NCI-H1092 (cell line): ENCODE measurements around the gene TRIAP1.
"Not testable (repeated sequence)": the region's sequence is repeated elsewhere in the genome, so short reads cannot be mapped to it uniquely, and the experiment has no call there.

Experiments
- DNase-seq: peaks from one replicate; lab custom pipeline; 2025; lab: John Stamatoyannopoulos, UW

The TRIAP1 gene

DNA sequence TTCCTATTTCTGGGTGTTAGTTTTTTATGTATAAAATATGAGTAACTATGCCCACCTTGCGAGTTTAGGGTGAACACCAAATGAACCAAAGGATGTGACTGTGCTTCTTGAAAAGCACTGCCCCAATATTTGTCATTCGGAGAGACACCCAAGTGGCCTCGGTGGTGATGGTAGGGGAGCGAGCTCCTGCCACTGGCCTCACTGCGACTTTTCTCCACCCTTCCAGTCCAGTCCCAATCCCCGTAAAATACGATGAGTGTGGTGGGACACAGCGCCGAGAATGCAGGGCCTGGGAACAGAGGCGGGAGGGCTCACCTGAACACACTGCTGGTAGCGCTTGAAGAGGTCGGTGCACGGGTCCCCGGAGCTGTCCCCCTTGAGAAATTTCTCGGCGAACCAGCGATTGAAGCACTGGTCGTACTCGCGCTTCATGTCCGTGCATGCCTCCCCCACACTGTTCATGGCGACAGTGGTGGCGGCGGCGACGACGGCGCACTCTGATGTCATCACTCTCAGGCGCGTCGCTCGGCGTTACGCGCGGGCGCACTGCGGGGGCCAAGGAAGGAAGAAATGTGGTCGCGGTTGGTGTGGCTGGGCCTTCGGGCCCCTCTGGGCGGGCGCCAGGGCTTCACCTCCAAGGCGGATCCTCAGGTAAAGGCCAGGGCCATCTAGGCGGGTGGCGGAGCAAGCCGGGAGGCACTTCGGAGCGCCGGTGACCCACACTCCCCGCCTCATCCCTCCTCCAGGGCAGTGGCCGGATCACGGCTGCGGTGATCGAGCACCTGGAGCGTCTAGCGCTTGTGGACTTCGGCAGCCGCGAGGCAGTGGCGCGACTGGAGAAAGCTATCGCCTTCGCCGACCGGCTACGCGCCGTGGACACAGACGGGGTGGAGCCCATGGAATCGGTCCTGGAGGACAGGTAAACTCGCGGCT is at the start of gene TRIAP1, which contains the start of gene GATC:
Gene TRIAP1, minus strand, starts transcription at position 474 of the 933 bp plus-strand sequence. Its CDS starts 12 bp downstream, at position 462.
Gene GATC, plus strand, starts transcription at position 534 of the 933 bp plus-strand sequence. Its CDS starts 37 bp downstream, at position 571.
- peak; percentile 54 for DNase-seq

DNA sequence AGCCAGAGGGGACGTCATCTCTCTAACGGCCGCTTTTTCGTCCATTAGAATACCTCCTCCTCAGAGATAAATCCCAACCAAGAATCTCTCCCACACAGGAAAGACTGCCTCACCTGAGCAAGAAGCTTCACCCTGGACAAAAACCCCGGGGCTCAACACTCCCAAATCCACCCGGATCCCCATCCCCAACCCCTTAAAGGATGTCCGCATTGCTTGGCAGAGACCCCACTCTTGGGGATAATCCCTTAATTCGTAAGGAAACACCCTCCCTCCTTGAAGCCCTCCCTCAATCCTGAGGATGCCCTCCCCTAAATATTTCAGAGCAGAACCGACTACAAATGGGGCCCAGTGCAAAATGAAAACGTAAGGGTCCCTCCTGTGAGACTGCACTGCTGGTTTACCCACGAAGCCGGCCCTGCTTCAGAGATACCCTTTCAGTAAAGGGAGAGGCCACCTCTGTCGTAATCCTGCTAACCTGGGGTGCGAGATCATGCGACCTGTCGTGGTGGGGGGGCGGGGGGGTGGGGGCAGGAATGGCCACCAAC is 49.1 kb upstream of the TRIAP1 start:
- DNase-seq, result no peak

DNA sequence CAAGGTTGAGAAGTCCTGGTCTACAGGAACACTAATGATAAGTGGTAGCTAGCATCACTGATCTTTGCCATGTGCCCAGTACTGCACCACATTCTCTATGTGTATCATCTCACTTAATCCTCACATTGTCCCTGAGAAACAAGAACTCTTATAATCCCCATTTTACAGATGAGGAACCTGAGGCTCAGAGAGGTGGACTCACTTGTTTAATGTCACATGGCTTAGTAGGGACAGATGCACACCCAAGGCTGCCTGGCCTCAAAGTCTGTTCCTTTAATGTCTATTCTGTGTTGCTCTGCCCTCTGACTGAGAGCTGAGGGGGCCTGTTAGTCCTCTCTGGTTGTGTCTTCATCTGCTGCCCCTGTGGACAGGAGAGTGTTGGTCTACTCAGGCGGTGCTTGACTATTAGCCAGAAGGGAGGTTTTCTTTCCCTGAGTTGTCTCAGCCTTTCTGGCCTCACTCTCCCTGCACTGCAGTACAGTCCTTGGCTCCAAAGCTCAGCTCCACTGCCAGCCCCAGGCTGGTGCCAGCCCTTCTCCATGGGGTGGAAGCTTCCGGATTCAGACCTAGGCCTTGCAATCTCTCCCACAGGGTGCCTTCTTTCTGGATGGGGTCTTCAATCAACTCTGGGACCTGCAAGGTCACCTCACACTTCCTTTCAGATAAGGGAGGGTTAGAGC is 44.8 kb upstream of the TRIAP1 start:
- DNase-seq, result no peak

DNA sequence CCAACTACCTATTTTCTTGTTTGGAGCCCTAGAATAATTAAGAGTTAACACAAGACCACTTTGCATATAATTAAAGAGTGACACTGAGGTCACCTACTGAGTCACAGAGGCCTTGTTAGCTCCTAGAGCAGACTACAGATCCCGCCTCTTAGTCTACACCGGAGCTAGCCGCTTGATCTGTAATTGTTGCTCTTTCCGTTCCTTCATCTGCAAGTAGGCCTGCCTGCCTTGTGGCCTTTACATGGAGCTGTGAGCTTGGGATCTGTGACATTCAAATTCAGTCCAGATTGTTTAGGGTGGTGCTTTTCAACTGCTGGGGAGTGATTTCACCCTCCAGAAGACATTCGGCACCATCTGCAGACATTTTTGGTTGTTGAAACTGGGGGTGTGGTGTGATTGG is 44.1 kb upstream of the TRIAP1 start:
- DNase-seq, result no peak

DNA sequence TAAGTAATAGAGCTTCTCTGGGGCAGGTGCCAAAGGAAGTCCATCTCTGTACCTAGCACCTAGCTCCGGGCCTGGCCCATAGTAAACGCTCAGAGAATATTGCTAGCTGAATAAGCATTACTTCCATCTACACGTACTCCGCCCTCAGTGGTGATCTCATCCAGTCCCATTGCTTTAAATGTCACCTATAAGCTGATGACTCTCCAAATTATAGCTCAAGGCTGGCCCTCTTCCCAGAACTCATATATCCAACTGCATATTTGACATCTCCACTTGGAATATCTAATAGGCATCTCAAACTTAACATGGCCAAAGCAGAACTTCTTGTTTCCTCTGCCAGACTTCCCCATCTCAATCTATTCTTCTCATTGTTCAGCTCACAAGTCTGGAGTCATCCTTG is 42.8 kb upstream of the TRIAP1 start:
- no peak for DNase-seq

DNA sequence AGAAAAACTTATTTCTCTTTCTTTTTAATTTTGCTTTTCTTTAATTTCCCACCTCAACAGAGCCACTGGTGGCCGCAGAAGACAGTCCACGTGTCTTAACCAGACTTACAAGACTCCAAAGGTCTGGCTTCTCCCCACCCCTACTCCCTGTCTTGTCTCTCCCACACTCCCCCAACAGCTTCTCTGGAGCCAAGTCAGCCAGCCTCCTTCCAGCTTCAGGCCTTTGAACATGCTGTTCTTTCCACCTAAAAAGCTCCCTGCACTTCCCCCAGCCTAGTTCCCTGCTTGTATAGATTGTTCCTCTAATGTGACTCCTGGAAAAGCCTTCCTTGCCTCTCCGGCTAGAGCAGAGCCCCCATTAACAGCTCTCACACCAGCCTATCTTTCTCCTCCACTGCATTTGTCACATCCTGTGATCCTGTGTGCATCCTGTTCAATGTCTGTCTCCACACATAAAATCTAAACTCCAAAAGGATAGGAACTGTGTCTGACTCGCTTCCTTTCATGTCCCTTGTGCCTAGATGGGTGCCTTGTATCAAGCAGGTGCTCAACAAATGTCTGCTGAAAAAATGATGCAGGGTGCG is 42.0 kb upstream of the TRIAP1 start:
- no peak for DNase-seq

DNA sequence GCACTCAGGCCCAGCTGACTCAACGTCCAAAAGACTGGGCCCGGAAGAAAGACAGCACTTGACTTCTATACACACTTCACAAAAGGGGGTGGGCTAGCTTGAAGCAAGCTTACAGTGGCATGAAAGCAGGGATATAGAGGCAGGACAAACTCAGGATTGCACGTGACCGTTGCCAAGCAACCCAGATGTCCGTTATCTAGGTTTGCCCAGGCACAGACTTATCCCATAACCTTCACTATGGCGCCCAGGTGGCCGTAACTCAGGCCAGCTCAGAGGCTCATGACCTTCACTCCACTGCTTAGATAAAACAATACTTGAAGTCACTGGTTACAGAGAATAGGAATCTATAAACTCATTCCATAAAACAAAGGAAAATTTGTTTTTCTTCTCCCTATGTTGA is 41.4 kb upstream of the TRIAP1 start:
- DNase-seq, result not testable (repeated sequence)

DNA sequence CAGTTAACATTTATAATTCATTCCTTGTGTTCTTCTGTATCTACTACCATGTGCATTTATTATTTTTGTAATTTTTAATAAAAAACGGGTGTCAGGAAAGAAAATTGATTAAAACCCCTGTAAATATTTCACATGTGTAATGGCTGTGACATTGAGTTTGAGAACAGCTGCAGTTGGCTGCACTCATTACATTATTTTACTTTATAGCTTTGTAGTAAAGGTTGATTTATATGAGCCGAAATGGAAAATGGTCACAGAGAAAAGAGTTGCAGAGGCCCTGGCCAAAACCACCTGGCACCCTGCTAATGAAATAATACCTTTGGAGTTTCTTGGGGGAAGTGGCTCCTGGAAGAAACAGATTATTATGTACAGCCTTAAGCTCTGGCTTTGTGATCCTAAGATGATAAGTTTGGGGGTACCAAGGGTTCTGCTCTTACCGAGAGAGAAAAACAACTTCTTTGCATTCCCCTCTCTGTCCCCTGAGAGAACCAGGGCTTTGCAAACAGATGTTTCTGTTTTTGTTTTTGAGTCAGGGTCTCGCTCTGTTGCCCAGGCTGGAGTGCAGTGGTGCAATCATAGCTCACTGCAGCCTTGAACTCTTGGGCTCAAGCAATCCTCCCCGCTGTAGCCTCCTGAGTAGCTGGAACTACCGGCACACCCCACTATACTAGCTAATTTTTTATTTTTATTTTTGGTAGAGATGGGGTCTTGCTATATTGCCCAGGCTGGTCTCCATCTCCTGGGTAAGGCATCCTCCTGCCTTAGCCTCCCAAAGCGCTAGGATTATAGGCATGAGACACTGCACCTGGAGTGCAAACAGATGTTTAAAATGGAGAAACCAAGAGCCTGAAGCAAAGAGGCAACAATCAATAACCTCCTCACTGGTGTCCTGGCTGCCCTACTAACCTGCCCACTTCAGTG is 40.0 kb upstream of the TRIAP1 start:
- no peak for DNase-seq

DNA sequence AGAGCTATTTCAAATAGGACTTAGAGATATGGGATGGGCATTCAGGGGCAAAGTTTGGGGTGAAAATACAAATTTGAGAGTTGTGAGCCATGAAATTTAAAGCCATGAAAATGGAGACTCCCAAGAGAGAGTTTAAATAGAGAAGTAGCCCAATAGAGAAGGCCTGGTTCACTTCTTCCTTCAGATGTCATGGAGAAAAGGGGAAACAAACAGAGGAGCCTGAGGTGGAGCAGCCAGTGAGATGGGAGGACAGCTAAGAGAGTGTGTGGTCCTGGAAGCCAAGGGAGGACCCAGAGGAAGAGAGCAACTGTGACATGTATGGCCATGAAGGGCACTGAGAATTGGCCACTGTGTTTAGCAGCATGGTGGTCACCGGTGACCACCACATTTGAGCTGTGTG is 37.4 kb upstream of the TRIAP1 start:
- no peak for DNase-seq

DNA sequence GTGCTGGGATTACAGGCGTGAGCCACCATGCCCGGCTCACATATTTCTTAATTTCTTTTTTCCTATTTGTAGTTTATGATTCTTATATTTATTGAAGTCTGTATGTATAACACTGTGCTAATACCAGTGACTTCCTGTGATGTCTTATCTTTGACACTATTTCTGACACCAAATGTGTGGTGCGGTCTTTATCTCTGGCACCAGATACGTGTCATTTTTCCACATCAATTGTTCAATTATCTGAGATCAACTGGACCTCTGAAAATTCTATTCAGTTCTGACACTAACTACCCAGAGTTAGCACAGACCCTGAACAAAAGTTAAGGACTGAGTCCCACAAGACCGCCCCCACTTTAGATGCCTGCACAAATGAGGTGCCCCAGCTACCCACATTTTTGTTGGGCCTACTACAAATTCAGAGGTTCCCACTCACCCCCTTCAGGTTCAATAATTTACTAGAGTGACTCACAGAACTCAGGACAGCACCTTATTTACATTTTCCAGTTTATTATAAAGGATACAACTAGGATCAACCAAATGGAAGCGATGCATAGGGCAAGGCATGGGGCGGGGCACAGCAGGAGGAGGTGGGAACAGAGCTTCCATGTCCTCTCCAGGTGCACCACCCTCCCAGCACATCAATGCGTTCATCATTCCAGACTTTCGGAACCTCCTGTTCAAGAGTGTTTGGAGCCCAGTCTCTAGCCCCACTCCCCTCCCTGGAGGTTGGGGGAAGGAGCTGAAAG is 35.0 kb upstream of the TRIAP1 start:
- no peak for DNase-seq

DNA sequence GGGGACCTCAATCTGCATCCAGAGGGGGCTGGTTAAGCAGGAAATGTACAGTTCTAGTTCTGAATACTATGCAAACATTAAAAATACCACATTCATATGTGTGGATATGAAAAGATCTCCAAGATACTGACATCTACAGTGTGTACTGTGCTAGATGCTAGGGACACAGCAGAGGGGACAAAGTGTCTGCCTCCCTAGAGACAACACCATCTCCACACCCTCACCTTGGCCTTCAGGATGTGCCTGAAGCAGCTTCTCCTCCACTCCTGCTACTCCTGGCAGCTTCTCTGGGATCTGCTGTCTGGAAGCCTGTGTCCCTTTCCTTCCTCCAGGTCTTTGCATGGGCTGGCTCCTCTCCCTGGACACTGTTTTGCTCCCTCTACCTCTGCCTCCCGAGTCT is 34.0 kb upstream of the TRIAP1 start:
- no peak for DNase-seq

DNA sequence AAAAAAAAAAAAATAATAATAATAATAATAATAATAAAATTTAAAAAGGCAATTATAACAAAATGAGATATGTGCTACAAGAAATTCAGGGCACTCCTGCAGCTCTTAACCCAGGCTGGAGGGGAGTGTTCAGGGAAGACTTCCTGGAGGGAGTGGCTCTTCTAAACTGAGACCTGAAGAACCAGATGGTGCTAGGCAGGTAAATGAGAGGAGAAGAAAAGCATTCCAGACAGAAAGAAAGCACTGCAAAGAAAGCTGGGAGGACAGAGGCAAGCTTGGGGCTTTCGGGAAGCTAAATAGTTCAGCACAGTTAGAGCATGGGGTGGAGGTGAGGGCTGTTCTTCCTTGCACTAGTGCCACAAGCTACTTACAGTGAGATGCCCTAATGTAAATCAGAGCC is 33.3 kb upstream of the TRIAP1 start:
- no peak for DNase-seq

DNA sequence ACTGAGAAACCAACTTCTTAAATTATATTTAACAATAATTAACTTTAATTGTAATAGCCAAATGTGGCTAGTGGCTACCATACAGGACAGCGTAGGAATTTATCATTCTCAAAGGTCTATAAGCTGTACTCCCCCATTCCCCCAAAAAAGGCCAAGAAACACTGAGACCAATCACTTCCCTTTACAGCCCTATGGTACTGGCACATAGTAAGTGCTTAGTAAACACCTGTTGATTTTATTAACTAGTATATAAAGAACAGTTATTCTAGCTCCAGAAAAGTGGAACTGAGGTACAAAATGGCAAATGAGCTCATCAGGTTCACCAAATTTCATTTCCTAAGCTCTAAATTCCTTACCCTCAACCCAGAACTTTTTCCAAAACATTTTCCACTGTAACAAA is 29.5 kb upstream of the TRIAP1 start:
- DNase-seq, result no peak

DNA sequence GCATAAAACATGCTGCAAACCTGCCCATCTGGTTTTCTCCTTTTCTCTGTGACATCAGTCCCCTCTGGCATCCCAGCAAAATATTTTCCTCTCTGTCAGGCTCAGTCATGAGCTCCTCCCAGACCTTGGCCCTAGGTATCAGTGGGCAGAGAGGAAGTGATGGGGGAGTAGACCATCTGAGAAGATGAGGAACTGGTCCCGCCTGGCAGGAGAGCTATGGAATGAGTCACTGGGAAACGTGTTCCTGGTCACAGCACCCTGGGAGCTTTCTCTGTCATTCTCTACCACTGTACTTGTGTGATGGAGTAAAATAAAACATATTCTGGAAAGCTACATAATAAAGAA is 28.4 kb upstream of the TRIAP1 start:
- DNase-seq, result no peak

DNA sequence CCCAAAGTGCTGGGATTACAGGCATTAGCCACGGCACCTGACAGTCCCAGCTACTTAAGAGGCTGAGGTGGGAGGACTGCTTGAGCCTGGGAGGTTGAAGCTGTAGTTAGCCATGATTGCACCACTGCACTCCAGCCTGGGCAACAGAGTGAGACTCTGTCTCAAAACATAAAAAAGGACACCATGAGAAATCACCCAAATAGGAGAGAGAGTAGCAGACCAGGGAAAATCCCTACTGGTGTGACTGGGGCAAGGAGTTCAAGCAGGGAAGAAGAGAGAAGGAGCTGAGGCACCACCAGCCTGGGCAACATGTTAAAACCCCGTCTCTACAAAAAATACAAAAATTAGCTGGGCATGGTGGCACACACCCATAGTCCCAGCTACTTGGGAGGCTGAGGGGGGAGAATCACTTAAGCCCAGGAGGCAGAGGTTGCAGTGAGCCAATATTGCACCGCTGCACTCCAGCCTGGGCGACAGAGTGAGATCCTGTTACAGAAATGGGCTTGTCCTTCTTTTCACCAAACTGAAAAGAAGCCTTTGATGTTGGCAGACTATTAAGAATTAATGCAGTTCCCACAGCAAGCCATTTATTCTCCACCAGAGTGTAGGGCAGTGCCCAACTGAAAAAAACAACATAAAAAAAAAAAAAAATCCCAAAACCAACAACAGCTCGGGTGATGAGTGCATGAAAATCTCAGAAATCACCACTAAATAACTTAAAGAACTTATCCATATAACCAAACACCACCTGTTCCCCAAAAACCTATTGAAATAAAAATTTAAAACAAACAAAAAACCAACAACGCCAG is 27.8 kb upstream of the TRIAP1 start:
- DNase-seq, result no peak

DNA sequence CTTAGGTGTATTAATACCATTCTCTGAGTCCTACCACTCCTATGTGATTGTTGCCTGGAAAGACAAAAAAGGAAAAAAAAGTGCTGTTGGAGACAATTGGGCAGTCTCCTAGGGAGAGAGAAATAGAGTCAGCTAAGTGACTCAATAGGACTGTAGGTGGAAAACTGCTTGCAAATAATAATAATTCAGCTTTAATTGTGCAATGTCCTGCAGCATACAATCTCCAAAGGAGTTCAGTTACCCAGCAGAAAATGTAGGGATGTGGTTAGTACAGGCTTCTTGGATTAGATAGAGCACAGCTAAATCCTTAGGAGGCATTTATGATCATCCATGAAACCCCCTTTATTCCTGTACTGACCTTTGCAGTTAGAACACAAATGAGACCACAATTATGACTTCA is 26.3 kb upstream of the TRIAP1 start:
- DNase-seq, result no peak

DNA sequence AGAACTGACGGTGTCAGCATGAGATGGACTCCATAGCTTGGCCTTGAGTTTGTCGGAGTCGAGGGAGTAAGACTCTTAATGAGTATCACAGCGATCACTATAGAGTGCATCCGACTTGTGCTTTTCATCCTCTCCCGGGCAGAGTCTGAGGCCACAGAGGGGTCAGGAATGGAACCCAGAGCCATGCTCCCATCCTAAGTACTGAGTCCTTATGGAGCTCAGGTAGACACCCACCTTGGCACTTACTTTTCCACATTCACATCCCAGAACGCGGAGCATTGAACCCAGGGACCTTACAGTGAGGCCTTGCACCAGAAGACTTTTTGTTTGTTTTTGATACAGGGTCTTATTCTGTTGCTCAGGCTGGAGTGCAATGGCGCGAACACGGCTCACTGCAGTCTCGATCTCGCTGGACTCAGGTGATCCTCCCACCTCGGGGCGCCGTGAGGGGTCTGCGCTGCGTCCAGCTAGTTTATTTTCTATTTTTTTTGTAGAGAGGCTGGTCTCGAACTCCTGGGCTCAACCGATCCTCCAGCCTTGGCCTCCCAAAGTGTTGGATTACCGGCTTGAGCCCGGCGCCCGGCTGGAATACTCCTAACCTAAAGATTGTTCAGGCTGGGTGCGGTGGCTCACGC is 24.1 kb upstream of the TRIAP1 start:
- DNase-seq, result no peak

DNA sequence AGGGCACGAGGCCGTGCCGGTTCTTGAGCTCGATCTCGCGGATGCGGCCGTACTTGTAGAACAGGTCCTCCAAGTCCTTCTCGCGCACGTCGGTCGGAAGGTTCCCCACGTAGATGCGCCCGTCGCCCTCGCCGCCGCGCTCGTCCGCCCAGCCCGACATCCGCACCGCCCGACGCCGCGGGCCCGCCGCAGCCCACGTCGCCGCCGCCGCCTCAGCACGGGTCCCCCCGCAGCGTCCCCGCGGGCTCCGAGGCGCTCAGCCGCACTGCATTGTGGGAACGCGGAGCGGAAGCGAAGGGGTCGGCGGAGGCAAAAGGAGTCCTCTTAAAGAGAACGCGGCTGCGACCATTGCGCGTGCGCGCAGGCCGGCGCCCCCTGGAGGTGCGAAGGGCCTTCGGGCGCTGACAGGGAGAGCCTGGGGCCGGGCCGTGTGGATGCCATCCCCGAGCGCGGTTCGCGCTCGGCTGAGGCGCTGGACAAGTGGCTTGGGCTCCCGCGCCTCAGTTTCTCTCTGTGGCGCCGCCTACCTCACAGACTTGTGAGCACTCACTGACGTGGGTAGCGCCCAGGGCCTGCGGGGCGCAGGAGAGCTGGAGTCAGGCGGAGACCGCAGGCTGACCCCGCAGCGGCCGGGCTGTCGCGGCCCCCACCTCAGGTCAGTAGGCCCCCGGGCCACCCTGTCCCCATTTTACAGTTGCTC is 23.4 kb upstream of the TRIAP1 start, which contains the start of gene SRSF9:
Gene SRSF9, minus strand, starts transcription at position 299 of the 700 bp plus-strand sequence. Its CDS starts 139 bp downstream, at position 160.
- DNase-seq, result peak; percentile 90
